SK-N-SH (cell line): ENCODE data around the gene KCNN3. TPM values are rescaled to one million over a fixed set of nuclear protein-coding genes. Genes with fewer than 3 reads are reported as not detected.
"Not testable (repeated sequence)": the region's sequence is repeated elsewhere in the genome, so short reads cannot be mapped to it uniquely, and the experiment has no call there.

Experiments used
- CTCF ChIA-PET: fragments of 300-600, 350-600 bp; formaldehyde crosslinking; extraction: SDS; loops from one replicate; lab custom pipeline; 2021; lab: Yijun Ruan, JAX
- POLR2A ChIA-PET: fragments of 350-600 bp; sonication (Branson Sonifier 250); formaldehyde crosslinking; extraction: SDS; loops from one replicate; lab custom pipeline; 2020; ENCODE audit warnings: antibody characterized with exemption, inconsistent platforms; lab: Yijun Ruan, JAX
- DNase-seq: peaks from one replicate; pipeline ENCODE4 v3.0.0; 2012
- H2AFZ ChIP-seq: fragments of 200-600 bp; sonication (generic); 2 replicates; pipeline ENCODE4 v1.8.1; 2016; ENCODE audit warnings: antibody characterized with exemption, mild to moderate bottlenecking, low read depth
- H3F3A ChIP-seq: fragments of 200-600 bp; sonication (generic); replicated peaks from 2 replicates; pipeline ENCODE3; 2016; ENCODE audit warnings: antibody characterized with exemption, mild to moderate bottlenecking; ENCODE audit not compliant: insufficient read depth
- H3K27ac ChIP-seq, 2 experiments: fragments of 200-500 bp in 1 of 2; fragments of 200-600 bp in 1 of 2; sonication (Bioruptor generic) in 1 of 2; sonication (generic), shearing (Covaris generic) in 1 of 2; 2 replicates each; pipeline versions ENCODE4 v1.5.1 to v1.6.1; 2014 to 2016; ENCODE audit warnings: low read depth in 2 of 2, inconsistent platforms in 1 of 2, low read length in 1 of 2, mild to moderate bottlenecking in 1 of 2, mixed read lengths in 1 of 2
- H3K27me3 ChIP-seq: fragments of 200-600 bp; sonication (generic), shearing (Covaris generic); 2 replicates; pipeline ENCODE4 v1.6.1; 2016; ENCODE audit warnings: mixed run types; ENCODE audit not compliant: insufficient read depth
- H3K36me3 ChIP-seq, 2 experiments: fragments of 200-500 bp in 1 of 2; fragments of 200-600 bp in 1 of 2; sonication (Bioruptor generic) in 1 of 2; sonication (generic) in 1 of 2; replicated peaks in 1 of 2; 2 replicates each; pipeline versions ENCODE3 to v1.5.1; 2014 to 2016; ENCODE audit warnings: low read length in 1 of 2, mild to moderate bottlenecking in 1 of 2; ENCODE audit not compliant: insufficient read depth in 2 of 2, control insufficient read depth in 1 of 2
- H3K4me1 ChIP-seq, 2 experiments: fragments of 200-500 bp in 1 of 2; fragments of 200-600 bp in 1 of 2; sonication (Bioruptor generic) in 1 of 2; sonication (generic), shearing (Covaris generic) in 1 of 2; 2 replicates each; pipeline versions ENCODE4 v1.5.1 to v1.6.1; 2014 to 2016; ENCODE audit warnings: low read depth in 1 of 2, low read length in 1 of 2, mixed run types in 1 of 2; ENCODE audit not compliant: insufficient read depth in 2 of 2, control insufficient read depth in 1 of 2
- H3K4me2 ChIP-seq: fragments of 200-600 bp; sonication (generic), shearing (Covaris generic); 2 replicates; pipeline ENCODE4 v1.6.1; 2017; ENCODE audit warnings: mixed run types
- H3K4me3 ChIP-seq, 2 experiments: fragments of 200-500 bp in 1 of 2; fragments of 200-600 bp in 1 of 2; sonication (Bioruptor generic) in 1 of 2; sonication (generic), shearing (Covaris generic) in 1 of 2; 2 replicates each; pipeline versions ENCODE4 v1.5.1 to v1.8.1; 2014 to 2016; ENCODE audit warnings: low read depth in 2 of 2, inconsistent platforms in 1 of 2, low read length in 1 of 2, mild to moderate bottlenecking in 1 of 2, mixed read lengths in 1 of 2, moderate library complexity in 1 of 2
- H3K79me2 ChIP-seq: fragments of 200-600 bp; sonication (generic); 2 replicates; pipeline ENCODE4 v1.8.1; 2017; ENCODE audit warnings: mild to moderate bottlenecking; ENCODE audit not compliant: insufficient read depth
- H3K9ac ChIP-seq: fragments of 200-600 bp; sonication (generic); 2 replicates; pipeline ENCODE4 v1.6.1; 2017; ENCODE audit warnings: mixed run types
- H3K9me2 ChIP-seq: fragments of 200-600 bp; sonication (generic); 2 replicates; pipeline ENCODE4 v1.6.1; 2017; ENCODE audit warnings: mixed run types
- H3K9me3 ChIP-seq: fragments of 200-600 bp; sonication (generic); 2 replicates; pipeline ENCODE4 v1.6.1; 2017; ENCODE audit warnings: mixed run types, mild to moderate bottlenecking, moderate library complexity
- H4K20me1 ChIP-seq: fragments of 200-600 bp; sonication (generic); 2 replicates; pipeline ENCODE4 v1.6.1; 2017; ENCODE audit warnings: mild to moderate bottlenecking, mixed run types; ENCODE audit not compliant: insufficient read depth
- WGBS: methylation state at CpG from one replicate; pipeline ENCODE4 v1.1.6; 2017; ENCODE audit warnings: low lambda C conversion rate; 5-methylcytosine and 5-hydroxymethylcytosine counted together
- polyA plus RNA-seq, 3 experiments: library from polyadenylated mRNA; depleted of rRNA; stranded (reverse); fragments of >200 nt; gene quantifications; 2 replicates each; pipeline ENCODE4 v1.2.3, GENCODE V29; 2012

The KCNN3 gene
- polyA plus RNA-seq, 1 of the 3 experiments (the other 2 are of a cell fraction), result 0.16 TPM

DNA sequence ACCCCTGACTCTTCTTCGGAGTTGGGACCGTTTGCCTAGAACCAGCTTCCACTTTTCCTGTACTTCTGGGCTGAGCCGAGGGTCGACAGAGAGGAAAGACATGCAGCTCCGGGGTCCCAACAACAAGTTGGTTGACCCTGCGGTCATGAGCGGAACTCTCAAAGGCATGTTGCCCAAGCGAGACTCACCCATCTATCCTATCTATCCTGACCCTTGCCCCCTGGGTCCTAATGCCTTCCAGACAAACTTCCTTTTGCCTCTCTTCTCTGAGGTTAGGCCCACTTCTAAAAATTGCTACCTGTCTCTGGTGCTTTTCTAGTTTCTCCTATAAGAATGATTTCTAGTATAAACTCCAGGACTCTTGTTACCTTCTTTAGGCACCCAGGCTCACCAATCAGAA is 197.8 kb downstream of the KCNN3 start:
- H3K79me2 ChIP-seq, H3K4me2 ChIP-seq, H4K20me1 ChIP-seq, H2AFZ ChIP-seq, H3K4me1 ChIP-seq, H3F3A ChIP-seq, DNase-seq, H3K27ac ChIP-seq, H3K9me3 ChIP-seq, H3K27me3 ChIP-seq, H3K36me3 ChIP-seq, H3K9ac ChIP-seq, H3K4me3 ChIP-seq, H3K9me2 ChIP-seq, POLR2A ChIA-PET: not testable (repeated sequence)
- CTCF ChIA-PET, result interaction anchor here (1.2 to 2.2 kb wide), 3 partner anchors 9 to 206 kb away, joined by 3 to 12 read pairs (median 4); partner anchors contain the start of gene KCNN3
- WGBS, result 87% methylated on average over 3 of the region's 8 CpGs

DNA sequence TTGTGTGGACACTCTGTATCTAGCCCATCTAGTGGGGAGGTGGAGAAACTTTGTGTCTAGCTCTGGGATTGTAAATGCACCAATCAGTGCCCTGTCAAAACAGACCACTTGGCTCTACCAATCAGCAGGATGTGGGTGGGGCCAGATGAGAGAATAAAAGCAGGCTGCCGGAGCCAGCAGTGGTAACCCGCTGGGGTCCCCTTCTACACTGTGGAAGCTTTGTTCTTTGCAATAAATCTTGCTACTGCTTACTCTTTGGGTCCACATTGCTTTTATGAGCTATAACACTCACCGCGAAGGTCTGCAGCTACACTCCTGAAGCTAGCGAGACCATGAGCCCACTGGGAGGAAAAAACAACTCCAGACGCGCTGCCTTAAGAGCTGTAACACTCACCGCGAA is 198.7 kb downstream of the KCNN3 start:
- H3K36me3 ChIP-seq, H3K4me2 ChIP-seq, H3K4me1 ChIP-seq, H3K9ac ChIP-seq, H3K27ac ChIP-seq, POLR2A ChIA-PET, H3K9me2 ChIP-seq, H2AFZ ChIP-seq, H4K20me1 ChIP-seq, DNase-seq, H3K79me2 ChIP-seq, H3F3A ChIP-seq, H3K4me3 ChIP-seq, H3K9me3 ChIP-seq, H3K27me3 ChIP-seq: not testable (repeated sequence)
- WGBS, result 90% methylated on average over 7 of the region's 9 CpGs
- CTCF ChIA-PET, result interaction anchor here (1.2 to 2.2 kb wide), 3 partner anchors 9 to 207 kb away, joined by 3 to 12 read pairs (median 4); partner anchors contain the start of gene KCNN3

DNA sequence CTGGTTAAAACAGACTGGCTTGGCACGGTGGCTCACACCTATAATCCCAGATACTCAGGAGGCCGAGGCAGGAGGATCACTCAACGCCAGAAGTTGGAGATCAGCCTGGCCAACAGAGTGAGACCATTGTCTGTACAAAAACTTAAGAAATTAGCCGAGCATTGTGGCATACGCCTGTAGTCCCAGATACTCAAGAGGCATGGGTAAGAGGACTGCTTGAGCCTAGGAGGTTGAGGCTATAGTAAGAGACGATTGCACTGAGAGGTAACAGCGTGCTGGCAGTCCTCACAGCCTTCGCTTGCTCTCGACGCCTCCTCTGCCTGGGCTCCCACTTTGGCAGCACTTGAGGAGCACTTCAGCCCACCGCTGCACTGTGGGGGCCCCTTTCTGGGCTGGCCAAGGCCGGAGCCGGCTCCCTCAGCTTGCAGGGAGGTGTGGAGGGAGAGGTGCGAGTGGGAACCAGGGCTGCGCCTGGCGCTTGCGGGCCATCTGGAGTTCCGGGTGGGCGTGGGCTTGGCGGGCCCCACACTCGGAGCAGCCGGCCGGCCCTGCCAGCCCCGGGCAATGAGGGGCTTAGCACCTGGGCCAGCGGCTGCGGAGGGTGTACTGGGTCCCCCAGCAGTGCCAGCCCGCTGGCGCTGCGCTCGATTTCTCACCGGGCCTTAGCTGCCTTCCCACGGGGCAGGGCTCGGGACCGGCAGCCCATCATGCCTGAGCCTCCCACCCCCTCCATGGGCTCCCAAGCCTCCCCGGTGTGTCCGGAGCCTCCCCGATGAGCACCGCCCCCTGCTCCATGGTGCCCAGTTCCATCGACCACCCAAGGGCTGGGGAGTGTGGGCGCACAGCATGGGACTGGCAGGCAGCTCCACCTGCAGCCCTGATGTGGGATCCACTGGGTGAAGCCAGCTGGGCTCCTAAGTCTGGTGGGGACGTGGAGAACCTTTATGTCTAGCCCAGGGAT is 199.5 kb downstream of the KCNN3 start:
- not testable (repeated sequence) for H3K4me3 ChIP-seq, H3F3A ChIP-seq, H3K79me2 ChIP-seq, H4K20me1 ChIP-seq, H2AFZ ChIP-seq, H3K27me3 ChIP-seq, H3K9me3 ChIP-seq, H3K4me1 ChIP-seq, DNase-seq, H3K27ac ChIP-seq, H3K4me2 ChIP-seq, H3K9ac ChIP-seq, H3K36me3 ChIP-seq, H3K9me2 ChIP-seq
- WGBS, result 76% methylated on average over 11 of the region's 41 CpGs
- CTCF ChIA-PET, result interaction anchor here (0.6 to 4.2 kb wide), 75 partner anchors 10 to 415 kb away, joined by 3 to 74 read pairs (median 5); partner anchors contain the start of genes KCNN3, PBXIP1 and PMVK
- POLR2A ChIA-PET, result interaction anchor here (1.3 to 1.4 kb wide), 2 partner anchors 208 to 266 kb away, joined by 3 to 4 read pairs; partner anchors contain the start of gene PMVK
